Measurements from ENCODE around the gene APLP1.

DNA sequence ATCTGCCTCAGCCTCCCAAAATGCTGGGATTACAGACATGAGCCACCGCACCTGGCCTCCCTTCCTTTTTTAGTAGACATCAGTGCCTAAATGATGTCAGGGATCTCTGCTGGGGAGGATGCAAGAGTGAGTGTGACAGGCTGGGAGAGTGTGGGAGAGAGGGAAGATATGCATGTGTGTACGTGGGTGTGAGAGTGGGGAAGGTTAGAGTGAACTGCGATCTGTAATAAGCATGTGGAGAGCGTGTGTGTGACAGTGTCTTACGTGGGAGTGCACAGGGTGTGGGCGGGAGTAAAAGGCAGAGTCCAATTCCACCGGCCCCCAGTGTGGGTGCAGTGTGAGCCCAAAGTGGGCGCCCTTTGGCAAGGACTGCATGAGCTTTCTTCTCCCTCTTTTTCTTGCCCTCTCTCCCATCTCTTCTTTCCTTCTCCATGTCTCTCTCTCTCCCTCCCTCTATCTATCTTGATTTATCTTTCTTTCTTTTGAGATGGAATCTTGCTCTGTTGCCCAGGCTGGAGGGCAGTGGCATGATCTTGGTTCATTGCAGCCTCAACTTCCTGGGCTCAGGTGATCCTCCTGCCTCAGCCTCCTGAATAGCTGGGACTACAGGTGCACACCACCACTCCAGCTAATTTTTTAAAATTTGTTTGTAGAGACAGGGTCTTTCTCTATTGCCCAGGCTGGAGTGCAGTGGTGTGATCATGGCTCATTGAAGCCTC, 15.2 kb upstream of the APLP1 start:
- no peak for TF ChIP-seq BHLHE40 (IDR thresholded peaks at IDR 0.05; ENCODE audit: borderline replicate concordance)
- no peak for TF ChIP-seq FOXM1 (IDR thresholded peaks at IDR 0.05; ENCODE audit: borderline replicate concordance)

All from HEK293T (cell line).